ENCODE data around the gene PYM1.
"Not testable (repeated sequence)": the region's sequence is repeated elsewhere in the genome, so short reads cannot be mapped to it uniquely, and the experiment has no call there.

Gene PYM1

GRCh38 chr12:55908726-55909512 lies 18.8 kb downstream of the PYM1 start:
- no peak for DNase-seq

GRCh38 chr12:55906056-55906455 lies 21.6 kb downstream of the PYM1 start:
- DNase-seq = no peak

- no peak for DNase-seq
Measured at GRCh38 chr12:55901881-55902490, 25.7 kb downstream of the PYM1 start.

GRCh38 chr12:55899082-55899481 lies 28.6 kb downstream of the PYM1 start:
- no peak for DNase-seq

- DNase-seq = no peak
Measured at GRCh38 chr12:55893723-55894122, 34.0 kb downstream of the PYM1 start.

GRCh38 chr12:55891310-55891709 lies 36.4 kb downstream of the PYM1 start:
- DNase-seq = no peak

GRCh38 chr12:55885113-55885512 lies 42.6 kb downstream of the PYM1 start:
- DNase-seq = no peak

- DNase-seq = no peak
Measured at GRCh38 chr12:55877824-55878223, 49.9 kb downstream of the PYM1 start.

- DNase-seq = no peak
Measured at GRCh38 chr12:55875704-55876467, 51.8 kb downstream of the PYM1 start.

- no peak for DNase-seq
Measured at GRCh38 chr12:55874443-55874842, 53.3 kb downstream of the PYM1 start.

GRCh38 chr12:55866454-55867004 lies 61.2 kb downstream of the PYM1 start:
- not testable (repeated sequence) for DNase-seq

GRCh38 chr12:55865327-55865726 lies 62.4 kb downstream of the PYM1 start:
- no peak for DNase-seq

GRCh38 chr12:55862931-55863330 lies 64.8 kb downstream of the PYM1 start:
- not testable (repeated sequence) for DNase-seq

GRCh38 chr12:55862286-55862685 lies 65.4 kb downstream of the PYM1 start:
- DNase-seq = no peak

GRCh38 chr12:55861871-55862270 lies 65.8 kb downstream of the PYM1 start:
- DNase-seq = no peak

GRCh38 chr12:55861396-55861795 lies 66.3 kb downstream of the PYM1 start:
- DNase-seq = no peak

GRCh38 chr12:55852740-55853139 lies 75.0 kb downstream of the PYM1 start:
- no peak for DNase-seq

All from retina (tissue), 1 donor.